GM06990 (cell line): ENCODE measurements around the gene KCNB1.

ENCODE experiments used
- DNase-seq: peaks from one replicate; pipeline ENCODE4 v3.0.0-alpha.2; 2011; ENCODE audit not compliant: insufficient read length; ENCODE audit errors: extremely low read depth
- H3K27me3 ChIP-seq: replicated peaks from 2 replicates; pipeline ENCODE4 v1.6.0; 2011; ENCODE audit warnings: low read length; ENCODE audit not compliant: control insufficient read depth, insufficient read depth
- H3K36me3 ChIP-seq: 2 replicates; pipeline ENCODE4 v1.5.1; 2011; ENCODE audit warnings: low read length; ENCODE audit not compliant: control insufficient read depth, insufficient read depth
- H3K4me3 ChIP-seq: replicated peaks from 2 replicates; pipeline ENCODE4 v1.5.1; 2011; ENCODE audit warnings: low read depth, mild to moderate bottlenecking, control low read depth, low read length
- CTCF ChIP-seq: IDR thresholded peaks from 2 replicates; pipeline ENCODE4 v1.5.1; 2011; ENCODE audit warnings: low read length, control low read depth, mild to moderate bottlenecking, inconsistent platforms; ENCODE audit not compliant: insufficient read depth, poor library complexity, severe bottlenecking

KCNB1 gene

GRCh38 chr20:49426873-49427272 lies 55.6 kb downstream of the KCNB1 start:
- no peaks in the 10 kb centered on the region for H3K36me3 ChIP-seq
- H3K4me3 ChIP-seq = no peak overlapping the region
- H3K27me3 ChIP-seq = peaks cover 2% of the 10 kb centered on the region
- TF ChIP-seq CTCF = no peak
- DNase-seq = no peak

GRCh38 chr20:49426395-49426794 lies 56.1 kb downstream of the KCNB1 start:
- DNase-seq = no peak
- H3K4me3 ChIP-seq = no peak overlapping the region
- H3K27me3 ChIP-seq = peaks cover 2% of the 10 kb centered on the region
- TF ChIP-seq CTCF = no peak
- no peaks in the 10 kb centered on the region for H3K36me3 ChIP-seq

- TF ChIP-seq CTCF = no peak
- no peak for DNase-seq
- Histone ChIP-seq H3K4me3 (no peak overlapping the region), H3K27me3 (peaks cover 2% of the 10 kb centered on the region; the same call in 1 of the 2 replicates), H3K36me3 (no peaks in the 10 kb centered on the region)
These were observed 57.9 kb downstream of the KCNB1 start for GRCh38 chr20:49424536-49424935.

GRCh38 chr20:49422161-49422560 lies 60.3 kb downstream of the KCNB1 start:
- no peak for TF ChIP-seq CTCF
- H3K4me3 ChIP-seq = no peak overlapping the region
- H3K27me3 ChIP-seq = peaks cover 2% of the 10 kb centered on the region; the same call in 1 of the 2 replicates
- H3K36me3 ChIP-seq = no peaks in the 10 kb centered on the region
- no peak for DNase-seq

- TF ChIP-seq CTCF = no peak
- Histone ChIP-seq H3K4me3 (no peak overlapping the region), H3K27me3 (no peaks in the 10 kb centered on the region; the same call in 1 of the 2 replicates), H3K36me3 (no peaks in the 10 kb centered on the region)
- DNase-seq = no peak
These were observed 61.6 kb downstream of the KCNB1 start for GRCh38 chr20:49420811-49421295.

GRCh38 chr20:49420292-49420691 lies 62.2 kb downstream of the KCNB1 start:
- no peak for TF ChIP-seq CTCF
- H3K4me3 ChIP-seq = no peak overlapping the region
- no peaks in the 10 kb centered on the region for H3K36me3 ChIP-seq
- no peak for DNase-seq
- no peaks in the 10 kb centered on the region; the same call in none of the 2 replicates for H3K27me3 ChIP-seq
